Neural progenitor cell (in vitro differentiated cells): ENCODE data around the gene FBF1.

Source experiments
- EZH2 ChIP-seq: fragments of 200-600 bp; sonication (generic); IDR thresholded peaks from 2 replicates; pipeline ENCODE4 v1.6.1; 2017; ENCODE audit warnings: antibody characterized with exemption, mild to moderate bottlenecking, moderate library complexity
- EZH2phosphoT487 ChIP-seq: fragments of 200-600 bp; sonication (generic); IDR thresholded peaks from 2 replicates; pipeline ENCODE4 v1.6.1; 2017; ENCODE audit warnings: antibody characterized with exemption
- TF ChIP-seq, protein P1 (sequence below): fragments of 200-600 bp; sonication (generic); IDR thresholded peaks from 2 replicates; pipeline ENCODE4 v1.5.1; 2017; ENCODE audit warnings: antibody characterized with exemption, mild to moderate bottlenecking

DNA sequence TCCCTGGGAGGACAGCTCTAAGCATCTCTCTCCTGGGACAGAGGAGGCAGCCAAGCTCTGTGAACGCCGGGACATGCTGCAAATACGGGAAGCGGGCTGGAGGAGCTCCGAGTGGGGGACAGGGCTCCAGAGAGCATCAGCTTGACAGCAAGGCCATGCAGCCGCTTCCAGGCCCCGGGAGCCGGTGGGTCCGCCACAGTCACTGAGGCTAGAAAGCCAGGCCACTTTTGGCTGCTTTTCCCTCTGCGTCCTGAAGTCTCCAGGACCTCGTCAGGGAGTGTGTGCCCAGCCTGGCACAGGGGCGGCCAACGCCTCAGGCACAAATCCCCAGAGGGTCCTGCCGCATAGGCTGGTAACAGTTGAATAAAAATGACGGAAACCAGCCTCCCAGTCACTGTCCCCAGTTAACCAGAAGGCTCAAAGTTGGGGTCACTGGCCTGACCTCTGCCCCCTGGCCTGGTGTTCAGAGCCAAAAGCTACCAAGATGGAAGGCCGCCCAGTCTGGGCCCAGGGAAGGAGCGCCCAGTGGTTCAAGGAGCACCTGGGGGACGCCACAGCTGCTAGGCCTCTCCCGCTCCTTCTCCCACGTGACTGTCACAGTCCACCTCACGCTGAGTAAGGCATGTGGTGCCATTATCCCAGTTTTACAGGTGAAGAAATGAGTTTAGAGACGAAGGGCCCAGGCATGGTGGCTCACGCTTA, 40.9 kb downstream of the FBF1 start:
- TF ChIP-seq, protein P1, sequence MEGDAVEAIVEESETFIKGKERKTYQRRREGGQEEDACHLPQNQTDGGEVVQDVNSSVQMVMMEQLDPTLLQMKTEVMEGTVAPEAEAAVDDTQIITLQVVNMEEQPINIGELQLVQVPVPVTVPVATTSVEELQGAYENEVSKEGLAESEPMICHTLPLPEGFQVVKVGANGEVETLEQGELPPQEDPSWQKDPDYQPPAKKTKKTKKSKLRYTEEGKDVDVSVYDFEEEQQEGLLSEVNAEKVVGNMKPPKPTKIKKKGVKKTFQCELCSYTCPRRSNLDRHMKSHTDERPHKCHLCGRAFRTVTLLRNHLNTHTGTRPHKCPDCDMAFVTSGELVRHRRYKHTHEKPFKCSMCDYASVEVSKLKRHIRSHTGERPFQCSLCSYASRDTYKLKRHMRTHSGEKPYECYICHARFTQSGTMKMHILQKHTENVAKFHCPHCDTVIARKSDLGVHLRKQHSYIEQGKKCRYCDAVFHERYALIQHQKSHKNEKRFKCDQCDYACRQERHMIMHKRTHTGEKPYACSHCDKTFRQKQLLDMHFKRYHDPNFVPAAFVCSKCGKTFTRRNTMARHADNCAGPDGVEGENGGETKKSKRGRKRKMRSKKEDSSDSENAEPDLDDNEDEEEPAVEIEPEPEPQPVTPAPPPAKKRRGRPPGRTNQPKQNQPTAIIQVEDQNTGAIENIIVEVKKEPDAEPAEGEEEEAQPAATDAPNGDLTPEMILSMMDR: no peak
- TF ChIP-seq EZH2: no peak
- TF ChIP-seq EZH2phosphoT487: no peak
